RCC 7860 (cell line): Measurements from ENCODE around the gene SLC25A42.
A peak's percentile ranks its signal among the peaks of the same experiment; 100 is the strongest.
"Not testable (repeated sequence)": the region's sequence is repeated elsewhere in the genome, so short reads cannot be mapped to it uniquely, and the experiment has no call there.

ENCODE experiments used
- DNase-seq: peaks from one replicate; pipeline ENCODE4 v3.0.0-alpha.2; 2015; ENCODE audit warnings: low spot score
- FAIRE-seq: peaks from 2 replicates; lab custom pipeline; 2012; peaks lifted over from hg19 to GRCh38; lab: Jason Lieb, UNC

Gene SLC25A42

GRCh38 chr19:19132912-19133311, 69.1 kb downstream of the SLC25A42 start:
- DNase-seq (no peak), FAIRE-seq (no peak)

DNA sequence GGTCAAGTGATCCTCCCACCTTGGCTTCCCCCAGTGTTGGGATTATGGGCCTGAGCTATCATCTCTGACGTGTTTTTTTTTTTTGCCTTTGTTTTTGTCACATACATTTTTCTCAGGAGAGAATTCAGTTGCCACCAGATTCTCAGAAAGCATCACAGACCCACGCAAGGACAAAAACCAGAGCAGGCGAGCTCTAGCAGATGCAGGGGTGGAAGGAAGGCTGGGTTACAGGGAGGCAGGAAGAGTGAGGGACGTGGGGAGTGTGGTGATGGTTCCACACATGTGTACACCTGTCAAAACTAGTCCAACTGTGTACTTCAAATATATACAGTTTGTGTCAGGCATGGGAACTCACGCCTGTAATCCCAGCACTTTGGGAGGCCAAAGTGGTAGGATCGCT, 70.2 kb downstream of the SLC25A42 start:
- no peak for DNase-seq
- no peak for FAIRE-seq

GRCh38 chr19:19134687-19135158, 70.9 kb downstream of the SLC25A42 start:
- FAIRE-seq (no peak), DNase-seq (no peak)

- FAIRE-seq, DNase-seq: not testable (repeated sequence)
Observed at GRCh38 chr19:19135713-19136112, 71.9 kb downstream of the SLC25A42 start.

GRCh38 chr19:19137556-19138108, 73.8 kb downstream of the SLC25A42 start:
- FAIRE-seq (no peak), DNase-seq (no peak)

GRCh38 chr19:19138109-19138981, 74.6 kb downstream of the SLC25A42 start, which contains the start of gene TMEM161A:
TMEM161A (minus strand) TSS chr19:19138478; CDS start chr19:19138428, 50 bp downstream.
- FAIRE-seq (peak; percentile 72), DNase-seq (peak; percentile 90)

DNA sequence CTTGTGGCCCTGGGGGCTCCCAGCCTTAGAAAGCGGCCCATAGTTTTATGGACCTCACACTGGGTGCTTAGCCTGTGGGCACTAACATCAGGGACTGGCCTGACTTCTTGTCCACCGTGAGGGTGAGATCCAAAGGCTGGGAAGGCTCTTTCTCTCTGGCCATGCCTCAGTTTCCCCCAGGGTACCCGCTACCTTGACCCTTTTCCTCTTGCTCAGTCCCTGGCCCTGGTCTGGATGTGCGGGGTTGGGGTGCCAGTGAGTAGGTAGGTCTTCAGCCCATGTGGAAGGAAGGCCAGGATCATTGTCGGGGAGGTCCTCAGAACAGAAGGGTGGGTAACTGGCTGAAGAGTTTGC, 76.1 kb downstream of the SLC25A42 start:
- no peak for FAIRE-seq

GRCh38 chr19:19140476-19140875, 76.7 kb downstream of the SLC25A42 start:
- FAIRE-seq (no peak), DNase-seq (no peak)

More for the DNA sequence above, 76.1 kb downstream of the SLC25A42 start:
- no peak for DNase-seq

DNA sequence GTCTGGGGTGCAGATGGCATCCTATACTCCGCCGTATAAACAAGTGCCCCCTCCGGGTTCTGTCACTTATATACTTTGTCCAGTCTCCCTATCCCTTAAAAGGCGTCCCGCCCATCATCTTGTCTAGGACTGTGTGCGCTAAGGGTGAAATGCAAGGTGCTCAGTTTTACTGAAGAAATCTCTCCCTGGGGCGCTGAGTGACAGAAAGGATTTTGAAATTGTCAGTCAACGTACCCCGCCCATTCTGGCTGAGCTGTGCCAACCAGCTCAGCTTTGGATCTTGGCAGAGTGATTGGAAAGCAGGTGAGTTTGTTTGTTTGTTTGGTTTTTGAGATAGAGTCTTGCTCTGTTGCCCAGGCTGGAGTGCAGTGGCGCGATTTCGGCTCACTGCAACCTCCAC, 78.6 kb downstream of the SLC25A42 start:
- DNase-seq (no peak), FAIRE-seq (no peak)

GRCh38 chr19:19145281-19145680, 81.5 kb downstream of the SLC25A42 start:
- DNase-seq (no peak), FAIRE-seq (no peak)

DNA sequence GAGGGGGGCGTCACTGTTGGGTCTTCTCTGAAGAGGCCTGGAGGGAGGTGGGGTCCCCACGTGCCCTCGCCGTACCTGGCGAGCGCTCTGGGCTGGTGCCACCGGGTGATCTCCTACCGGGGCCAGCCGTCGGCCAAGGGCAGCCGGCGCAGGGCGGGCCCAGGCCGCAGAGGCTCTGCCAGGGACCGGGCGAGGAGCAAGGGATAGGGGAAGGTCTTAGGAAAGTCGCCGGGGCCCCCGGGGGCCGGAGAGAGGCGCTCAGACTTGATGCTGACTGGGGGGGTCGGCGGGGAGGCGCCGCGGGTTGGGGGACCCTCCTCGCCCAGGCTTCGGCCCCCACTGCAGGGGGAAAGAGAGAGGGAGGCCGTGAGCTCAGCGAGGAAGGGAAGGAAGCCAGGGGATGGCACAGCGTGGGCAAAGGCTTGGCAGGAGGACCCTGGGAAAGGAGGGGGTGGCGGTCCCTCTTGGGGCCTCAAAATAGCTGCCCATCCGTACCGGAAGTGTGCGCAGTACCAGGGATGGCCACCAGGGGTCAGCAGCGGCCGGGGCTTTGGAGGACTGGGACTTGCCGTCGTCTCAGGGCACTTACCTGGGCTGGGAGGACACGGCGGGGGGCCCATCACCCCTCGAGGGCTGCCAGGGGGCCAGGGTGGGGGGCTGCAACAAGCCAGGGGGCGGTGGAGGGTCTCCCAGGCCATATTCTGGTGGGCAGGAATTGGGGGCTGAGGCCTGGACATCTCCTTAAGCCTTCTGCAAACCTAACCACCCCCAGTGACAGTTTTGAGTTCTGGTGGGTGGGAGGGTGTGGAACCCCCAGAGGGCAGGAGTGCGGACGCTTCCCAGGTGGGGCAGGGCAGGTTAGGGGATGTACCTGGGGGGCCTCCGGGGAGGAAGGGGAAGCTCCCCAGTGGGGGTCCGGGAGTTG, 82.2 kb downstream of the SLC25A42 start:
- FAIRE-seq, result no peak
- DNase-seq, result peak; percentile 22

DNA sequence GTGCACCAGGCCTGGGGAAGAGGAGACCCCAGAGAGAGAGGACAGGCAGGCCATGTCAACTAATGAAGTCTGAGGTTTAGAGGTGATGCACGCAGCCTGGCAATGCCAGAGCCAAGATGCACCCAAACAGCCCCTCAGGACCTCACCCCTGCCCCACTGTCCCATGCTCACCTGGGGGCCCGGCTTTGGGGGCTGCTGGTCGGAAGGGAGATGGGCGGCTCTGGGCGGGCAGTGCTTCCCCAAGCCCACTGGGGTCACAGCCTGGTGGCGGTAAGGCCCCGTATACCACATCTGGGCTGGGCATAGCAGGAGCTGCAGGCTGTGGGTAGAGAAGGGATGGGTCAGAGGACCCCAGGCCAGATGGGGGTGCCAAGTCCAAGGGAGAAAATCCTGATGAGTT, 83.1 kb downstream of the SLC25A42 start:
- FAIRE-seq, result no peak

DNA sequence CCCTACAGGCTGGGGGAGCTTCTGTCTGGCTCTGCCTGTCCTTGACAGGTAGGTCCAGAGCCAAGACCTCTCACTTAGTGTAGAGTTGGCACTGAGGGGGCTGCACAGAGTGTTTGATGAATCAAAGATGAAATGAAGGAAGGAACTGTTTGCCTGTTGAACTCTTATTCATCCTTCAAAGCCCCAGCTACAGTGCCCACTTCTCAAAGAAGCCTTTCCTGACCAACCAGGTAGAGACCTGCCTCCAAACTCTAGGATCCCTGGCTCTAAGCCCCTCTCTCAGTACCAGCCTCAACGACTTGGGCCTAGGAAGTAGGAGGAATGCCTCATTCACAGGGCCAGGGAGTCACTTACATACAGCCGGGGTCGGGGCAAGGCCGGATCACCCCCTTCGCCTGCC, 83.5 kb downstream of the SLC25A42 start:
- FAIRE-seq (no peak), DNase-seq (no peak)

More for the DNA sequence above, 83.1 kb downstream of the SLC25A42 start:
- DNase-seq, result no peak

- FAIRE-seq, DNase-seq: not testable (repeated sequence)
Observed at GRCh38 chr19:19148504-19148903, 84.7 kb downstream of the SLC25A42 start.

GRCh38 chr19:19149435-19149834, 85.6 kb downstream of the SLC25A42 start:
- DNase-seq, result no peak

DNA sequence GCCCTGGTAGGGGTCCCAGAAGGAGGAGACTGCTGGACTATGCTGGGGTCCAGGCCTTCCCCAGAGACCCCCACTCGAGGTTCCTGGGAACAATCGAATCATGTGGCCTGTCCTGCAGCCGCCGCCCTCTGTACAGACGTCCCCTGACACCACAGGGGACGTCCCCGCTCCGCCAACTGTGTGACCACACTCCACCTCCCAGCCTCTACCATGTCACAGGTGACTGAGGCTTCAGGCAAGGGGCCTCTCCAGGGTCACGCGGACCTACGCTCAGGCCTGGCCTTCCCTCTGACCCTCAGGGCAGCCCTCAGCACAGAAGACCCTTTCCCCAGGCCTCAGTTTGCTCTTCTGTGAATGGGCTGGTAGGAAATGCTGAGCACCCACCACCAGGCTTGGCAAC, 87.6 kb downstream of the SLC25A42 start:
- DNase-seq (no peak), FAIRE-seq (no peak)

More at GRCh38 chr19:19149435-19149834, 85.6 kb downstream of the SLC25A42 start:
- FAIRE-seq, result no peak

GRCh38 chr19:19152668-19153384, 89.0 kb downstream of the SLC25A42 start:
- no peak for DNase-seq
- no peak for FAIRE-seq

DNA sequence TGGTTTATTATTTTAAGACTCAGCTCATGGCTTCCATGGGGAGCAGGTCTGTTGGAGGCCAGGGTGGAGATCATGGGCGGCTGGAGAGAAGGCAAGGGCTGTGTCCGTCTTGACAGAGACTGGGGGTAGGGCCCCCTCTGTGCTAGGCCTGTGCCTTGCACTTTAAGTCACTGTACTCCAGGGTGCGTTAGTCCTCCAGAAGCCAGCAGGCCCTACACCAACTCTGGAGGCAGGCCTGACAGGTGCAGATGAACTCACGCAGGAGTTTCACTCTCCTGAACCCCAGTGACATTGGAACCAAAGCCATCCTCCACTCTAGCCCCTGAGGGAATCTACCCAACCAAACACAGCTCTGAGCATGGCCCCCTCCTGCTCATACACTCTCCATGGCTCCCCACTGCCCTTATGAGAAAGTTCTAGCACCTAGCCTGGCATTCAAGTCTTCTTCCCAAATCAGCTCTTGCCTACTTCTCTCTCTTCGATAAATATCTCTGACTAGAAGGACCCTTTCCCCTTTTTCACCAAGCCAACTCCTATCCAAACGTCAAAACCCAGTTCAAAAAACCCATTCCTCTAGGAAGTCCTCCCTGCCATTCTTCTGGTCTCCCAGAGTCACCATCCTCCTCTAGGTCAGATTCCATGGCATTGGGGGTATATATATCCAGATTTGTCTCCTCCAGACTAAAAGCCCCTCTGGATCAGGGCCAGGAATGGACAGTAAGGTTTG, 91.1 kb downstream of the SLC25A42 start:
- FAIRE-seq (no peak), DNase-seq (no peak)

- FAIRE-seq, result no peak
- DNase-seq, result no peak
Observed at GRCh38 chr19:19155495-19156219, 91.9 kb downstream of the SLC25A42 start.
